H9 (cell line): ENCODE measurements around the gene SLC2A3. TPM values are rescaled to one million over a fixed set of nuclear protein-coding genes. Genes with fewer than 3 reads are reported as not detected.

Experiments used
- DNase-seq: peaks from one replicate; pipeline ENCODE4 v3.0.0-alpha.2; 2017
- H2AFZ ChIP-seq: one replicate; pipeline ENCODE4 v1.6.1; 2013; ENCODE audit warnings: mild to moderate bottlenecking, low read length, control low read depth, moderate library complexity
- H2AK5ac ChIP-seq: 2 replicates; pipeline ENCODE4 v1.6.1; 2013; ENCODE audit warnings: low read length, control low read depth, mixed read lengths; ENCODE audit not compliant: insufficient read length
- H2BK120ac ChIP-seq: one replicate; pipeline ENCODE4 v1.6.1; 2013; ENCODE audit warnings: low read depth, mild to moderate bottlenecking, low read length, control low read depth, inconsistent platforms; ENCODE audit not compliant: poor library complexity, severe bottlenecking
- H2BK12ac ChIP-seq: 2 replicates; pipeline ENCODE4 v1.6.1; 2013; ENCODE audit warnings: low read length, control low read depth, mixed read lengths, low read depth; ENCODE audit not compliant: insufficient read length
- H2BK15ac ChIP-seq: 2 replicates; pipeline ENCODE4 v1.6.1; 2013; ENCODE audit warnings: low read depth, low read length, control low read depth
- H2BK20ac ChIP-seq: one replicate; pipeline ENCODE4 v1.6.1; 2013; ENCODE audit warnings: low read depth, mild to moderate bottlenecking, low read length, control low read depth, inconsistent platforms; ENCODE audit not compliant: poor library complexity, severe bottlenecking
- H2BK5ac ChIP-seq: 2 replicates; pipeline ENCODE4 v1.6.1; 2013; ENCODE audit warnings: low read length, control low read depth, mixed read lengths; ENCODE audit not compliant: insufficient read length
- H3K14ac ChIP-seq: 2 replicates; pipeline ENCODE4 v1.6.1; 2013; ENCODE audit warnings: low read length, control low read depth; ENCODE audit not compliant: insufficient read depth
- H3K18ac ChIP-seq: 2 replicates; pipeline ENCODE4 v1.6.1; 2013; ENCODE audit warnings: low read depth, mild to moderate bottlenecking, mixed read lengths, low read length, control low read depth; ENCODE audit not compliant: insufficient read length
- H3K23ac ChIP-seq: 2 replicates; pipeline ENCODE4 v1.6.1; 2013; ENCODE audit warnings: low read length, control low read depth, mixed read lengths, low read depth; ENCODE audit not compliant: insufficient read length
- H3K23me2 ChIP-seq: 2 replicates; pipeline ENCODE4 v1.6.1; 2013; ENCODE audit warnings: low read depth, mild to moderate bottlenecking, mixed read lengths, low read length, control low read depth; ENCODE audit not compliant: insufficient read length, poor library complexity, severe bottlenecking
- H3K27ac ChIP-seq: 2 replicates; pipeline ENCODE4 v1.5.1; 2013; ENCODE audit warnings: low read length, control low read depth, mixed read lengths, low read depth; ENCODE audit not compliant: insufficient read length
- H3K27me3 ChIP-seq: 2 replicates; pipeline ENCODE4 v1.6.1; 2013; ENCODE audit warnings: low read length, control low read depth, inconsistent platforms; ENCODE audit not compliant: insufficient read depth
- H3K4ac ChIP-seq: 2 replicates; pipeline ENCODE4 v1.6.1; 2013; ENCODE audit warnings: low read depth, mild to moderate bottlenecking, control low read depth, inconsistent platforms, low read length, moderate library complexity
- H3K4me1 ChIP-seq: 2 replicates; pipeline ENCODE4 v1.6.1; 2013; ENCODE audit warnings: low read length, control low read depth, inconsistent platforms; ENCODE audit not compliant: insufficient read depth
- H3K4me2 ChIP-seq: 2 replicates; pipeline ENCODE4 v1.6.1; 2013; ENCODE audit warnings: low read length, control low read depth, mixed read lengths; ENCODE audit not compliant: insufficient read length, insufficient read depth
- H3K56ac ChIP-seq: 2 replicates; pipeline ENCODE4 v1.6.1; 2013; ENCODE audit warnings: low read depth, mild to moderate bottlenecking, mixed read lengths, low read length, control low read depth; ENCODE audit not compliant: insufficient read length
- H3K79me1 ChIP-seq: 2 replicates; pipeline ENCODE4 v1.6.1; 2013; ENCODE audit warnings: low read depth, mild to moderate bottlenecking, moderate library complexity, low read length, control low read depth, inconsistent platforms; ENCODE audit not compliant: insufficient read depth, poor library complexity, severe bottlenecking
- H3K79me2 ChIP-seq: 2 replicates; pipeline ENCODE4 v1.6.1; 2013; ENCODE audit warnings: low read length, control low read depth, inconsistent platforms; ENCODE audit not compliant: insufficient read depth
- H3K9ac ChIP-seq: 2 replicates; pipeline ENCODE4 v1.6.1; 2013; ENCODE audit warnings: low read length, control low read depth, mixed read lengths; ENCODE audit not compliant: insufficient read length; ENCODE audit errors: extremely low read depth
- H3K9me3 ChIP-seq: one replicate; pipeline ENCODE4 v1.6.1; 2013; ENCODE audit warnings: low read depth, low read length, inconsistent platforms; ENCODE audit not compliant: control insufficient read depth
- H3T11ph ChIP-seq: one replicate; pipeline ENCODE4 v1.6.1; 2013; ENCODE audit warnings: mild to moderate bottlenecking, low read length, control low read depth, inconsistent platforms
- H4K20me1 ChIP-seq: one replicate; pipeline ENCODE4 v1.6.1; 2013; ENCODE audit not compliant: control insufficient read depth, insufficient read length, insufficient read depth
- H4K5ac ChIP-seq: 2 replicates; pipeline ENCODE4 v1.6.1; 2013; ENCODE audit warnings: low read depth, mild to moderate bottlenecking, mixed read lengths, low read length, control low read depth; ENCODE audit not compliant: insufficient read length
- H4K8ac ChIP-seq: replicated peaks from 2 replicates; pipeline ENCODE4 v1.6.1; 2013; ENCODE audit warnings: low read length, control low read depth, mixed read lengths, low read depth; ENCODE audit not compliant: insufficient read length
- H4K91ac ChIP-seq: 2 replicates; pipeline ENCODE4 v1.6.1; 2013; ENCODE audit warnings: low read depth, mild to moderate bottlenecking, moderate library complexity, mixed read lengths, low read length, control low read depth; ENCODE audit not compliant: insufficient read length
- H3K27ac Mint-ChIP-seq, 3 experiments: 2 replicates in 2 of 3; 3 replicates in 1 of 3; pipeline ENCODE4 v1.8.0; 2020 to 2021; ENCODE audit warnings: mixed read lengths in 3 of 3, mild to moderate bottlenecking in 1 of 3, moderate library complexity in 1 of 3
- H3K27me3 Mint-ChIP-seq: 2 replicates; pipeline ENCODE4 v1.8.0; 2021; ENCODE audit warnings: low read depth, mild to moderate bottlenecking, moderate library complexity, mixed read lengths
- H3K36me3 Mint-ChIP-seq, 3 experiments: 2 replicates in 2 of 3; 3 replicates in 1 of 3; pipeline ENCODE4 v1.8.0; 2020 to 2021; ENCODE audit warnings: low read depth in 3 of 3, mixed read lengths in 3 of 3; ENCODE audit not compliant: insufficient read depth in 1 of 3
- H3K4me1 Mint-ChIP-seq, 2 experiments: 2 replicates each; pipeline ENCODE4 v1.8.0; 2020; ENCODE audit warnings: mixed read lengths in 2 of 2
- H3K4me3 Mint-ChIP-seq, 2 experiments: 2 replicates in 1 of 2; 3 replicates in 1 of 2; pipeline ENCODE4 v1.8.0; 2020 to 2021; ENCODE audit warnings: mild to moderate bottlenecking in 2 of 2, mixed read lengths in 2 of 2, moderate library complexity in 1 of 2
- H3K9me3 Mint-ChIP-seq, 2 experiments: 2 replicates in 1 of 2; 3 replicates in 1 of 2; pipeline ENCODE4 v1.8.0; 2020; ENCODE audit warnings: mild to moderate bottlenecking in 2 of 2, mixed read lengths in 2 of 2, moderate library complexity in 1 of 2
- CTCF ChIP-seq: fragments of 200-600 bp; sonication (generic); conservative IDR thresholded peaks from 3 replicates; pipeline ENCODE4 v1.8.0; 2021; ENCODE audit warnings: antibody characterized with exemption, mild to moderate bottlenecking
- WGBS: extraction: QIAGEN DNeasy Blood & Tissue Kit; methylation state at CpG from one replicate; pipeline ENCODE4 v1.1.7; 2013; ENCODE audit warnings: missing lambda C conversion rate, low lambda C conversion rate, mixed read lengths; ENCODE audit not compliant: insufficient read length; ENCODE audit errors: extremely low coverage; 5-methylcytosine and 5-hydroxymethylcytosine counted together
- total RNA-seq: library from RNA; stranded (reverse); gene quantifications from 2 replicates; pipeline ENCODE4 v1.2.1, GENCODE V29; 2021

The SLC2A3 gene
- total RNA-seq, 1 experiment from 2014 or later = 569 TPM

- H2BK120ac ChIP-seq = no peak within 1 kb of the TSS
- peaks cover 9 to 10% of the 10 kb centered on the region in 2 experiments; a peak in 3 of 4 replicates for H3K4me1 Mint-ChIP-seq
- H3K9me3 Mint-ChIP-seq = peaks cover 0 to 3% of the 10 kb centered on the region in 2 experiments; a peak in 1 of 5 replicates
- H3K79me1 ChIP-seq = no peaks in the 10 kb centered on the region
- no peaks in the 10 kb centered on the region for H3K9me3 ChIP-seq
- no peak within 1 kb of the TSS for H4K91ac ChIP-seq
- no peak within 1 kb of the TSS for H3K56ac ChIP-seq
- H2BK12ac ChIP-seq = no peak within 1 kb of the TSS
- H3K23ac ChIP-seq = no peak within 1 kb of the TSS
- H4K8ac ChIP-seq = no peak within 1 kb of the TSS
- WGBS = no CpG with 5 or more reads among the region's 65 CpGs
- H3K27ac ChIP-seq = no peak within 1 kb of the TSS
- no peak within 1 kb of the TSS for H3K9ac ChIP-seq
- H3K27me3 Mint-ChIP-seq = no peaks in the 10 kb centered on the region
- DNase-seq = peak; percentile 51
- H3K14ac ChIP-seq = no peak within 1 kb of the TSS
- no peak within 1 kb of the TSS for H3K4me2 ChIP-seq
- H3T11ph ChIP-seq = no peak within 1 kb of the TSS
- H2BK15ac ChIP-seq = no peak within 1 kb of the TSS
- peak within 1 kb of the TSS in 2 of 3 experiments; percentile 14 to 61; a peak in 5 of 7 replicates for H3K27ac Mint-ChIP-seq
- no peak within 1 kb of the TSS for H3K4me3 Mint-ChIP-seq
- no peaks in the 10 kb centered on the region for H3K23me2 ChIP-seq
- no peaks in the 10 kb centered on the region for H3K79me2 ChIP-seq
- H4K20me1 ChIP-seq = no peaks in the 10 kb centered on the region
- no peak for TF ChIP-seq CTCF
- no peak within 1 kb of the TSS for H4K5ac ChIP-seq
- H3K4me1 ChIP-seq = no peaks in the 10 kb centered on the region
- no peak within 1 kb of the TSS for H2AFZ ChIP-seq
- no peak within 1 kb of the TSS for H2BK5ac ChIP-seq
- H3K18ac ChIP-seq = no peak within 1 kb of the TSS
- no peaks in the 10 kb centered on the region; a peak in 1 of 7 replicates for H3K36me3 Mint-ChIP-seq
- H3K4ac ChIP-seq = no peak within 1 kb of the TSS
- H2AK5ac ChIP-seq = no peak within 1 kb of the TSS
- H3K27me3 ChIP-seq = no peaks in the 10 kb centered on the region
- H2BK20ac ChIP-seq = no peak within 1 kb of the TSS
Observed at GRCh38 chr12:7872566-7873319, 63.2 kb downstream of the SLC2A3 start, which contains the start of gene SLC2A14. SLC2A14 (minus strand) TSS chr12:7872915; CDS start chr12:7869880, 3,035 bp downstream.
